GM18868 (cell line): ENCODE measurements around the gene LENG8.
A peak's percentile ranks its signal among the peaks of the same experiment; 100 is the strongest.
"Not testable (repeated sequence)": the region's sequence is repeated elsewhere in the genome, so short reads cannot be mapped to it uniquely, and the experiment has no call there.

Source experiments
- ATAC-seq: cut with Tn5 transposase; IDR thresholded peaks from one replicate; pipeline ENCODE4 v1.9.1; 2021; ENCODE audit warnings: mild to moderate bottlenecking, moderate library complexity; ENCODE audit not compliant: unreplicated experiment

LENG8 gene

GRCh38 chr19:54460230-54461005, 11.4 kb downstream of the LENG8 start:
- ATAC-seq = no peak

DNA sequence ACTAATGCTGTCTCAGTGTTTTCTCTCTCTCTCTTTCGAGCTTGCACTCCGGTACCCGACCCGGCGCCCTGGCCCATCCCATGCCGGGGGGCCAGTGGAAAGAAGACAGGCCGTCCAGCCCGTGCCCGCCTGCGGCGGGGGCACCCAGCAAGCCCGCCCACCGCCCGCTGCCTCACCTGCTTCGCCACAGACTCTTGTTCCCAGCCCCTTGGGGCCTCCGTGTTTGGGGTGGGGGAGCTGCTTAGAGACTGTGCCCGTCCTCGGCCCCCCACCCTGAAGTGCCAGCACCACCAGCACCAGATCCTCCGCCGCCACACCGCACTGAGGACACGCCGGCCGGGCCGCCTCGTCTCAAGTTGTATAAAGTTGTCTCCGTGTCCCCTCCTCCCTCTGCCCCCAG, 12.2 kb downstream of the LENG8 start:
- no peak for ATAC-seq

- no peak for ATAC-seq
Observed at GRCh38 chr19:54461613-54462012, 12.6 kb downstream of the LENG8 start.

DNA sequence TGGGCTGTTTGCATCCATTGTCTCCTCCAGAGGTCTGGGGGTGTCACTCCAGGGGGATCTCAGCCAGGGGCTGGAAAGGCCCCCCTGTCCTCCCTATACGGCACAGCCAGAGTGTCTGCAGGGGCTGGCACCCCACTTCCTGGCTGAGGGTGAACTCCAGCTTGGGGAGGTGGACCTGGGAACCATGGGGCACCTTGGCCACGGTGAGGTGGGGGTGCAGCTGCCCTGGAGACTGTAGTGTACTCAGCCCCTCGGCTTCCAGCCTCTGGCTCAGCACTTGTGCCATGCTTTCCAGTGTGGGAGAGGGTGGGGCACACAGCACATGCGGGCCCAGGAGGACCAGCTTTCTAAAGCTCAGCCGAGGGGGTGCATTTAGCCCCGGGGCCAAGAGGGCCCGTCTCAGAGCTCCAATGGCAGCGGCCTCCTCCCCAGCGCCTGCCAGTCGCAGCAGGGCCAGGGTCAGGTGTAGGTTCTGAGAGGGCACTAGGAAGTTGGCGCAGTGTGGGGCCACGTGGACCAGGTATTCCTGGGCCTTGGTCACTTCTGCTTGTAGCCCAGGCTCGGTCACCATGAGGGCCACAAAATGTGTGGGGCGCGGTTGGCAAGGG, 13.2 kb downstream of the LENG8 start:
- ATAC-seq = no peak

DNA sequence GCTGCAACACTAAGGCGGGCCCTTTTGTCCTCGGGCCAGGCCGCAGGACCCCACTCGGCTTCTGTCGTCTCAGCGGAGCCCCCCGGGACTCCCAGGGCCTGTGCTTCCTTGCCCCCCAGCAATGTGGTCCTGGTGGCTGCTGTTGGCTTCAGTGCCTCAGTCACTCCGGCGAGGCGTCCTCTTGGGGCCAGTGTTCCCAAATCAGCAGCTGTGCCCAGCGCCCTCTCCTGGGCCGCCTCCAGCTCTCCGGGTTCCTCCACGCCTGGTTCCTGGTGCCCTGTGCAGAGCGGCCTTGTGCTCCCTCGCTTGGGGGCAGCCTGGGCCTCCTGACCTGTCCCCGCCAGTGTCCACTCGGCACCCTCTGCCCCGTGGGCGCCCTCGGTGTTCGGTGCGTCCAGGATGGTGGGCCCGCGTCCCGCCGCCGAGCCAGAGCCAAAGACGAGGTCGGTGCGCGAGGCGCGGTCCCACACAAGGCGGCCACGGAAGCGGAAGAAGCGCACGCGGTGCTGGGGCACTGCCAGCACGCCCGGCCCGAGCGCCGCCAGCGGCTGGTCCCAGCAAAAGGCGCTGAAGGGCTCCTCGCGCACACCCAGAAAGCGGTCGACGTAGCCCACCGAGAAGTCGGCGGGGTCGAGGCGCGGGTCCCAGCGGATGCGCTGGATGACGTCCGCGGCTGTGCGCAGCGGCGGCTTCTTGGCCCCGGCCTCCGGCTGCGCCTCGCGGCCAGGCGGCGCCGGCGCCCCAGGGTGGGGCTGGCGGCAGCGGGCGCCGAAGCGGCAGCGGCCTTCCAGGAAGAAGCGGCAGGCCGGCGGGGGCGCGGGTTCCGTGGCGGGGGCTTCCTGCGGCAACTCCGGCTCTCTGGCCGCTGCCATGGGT, 13.9 kb downstream of the LENG8 start:
- peak; percentile 4 for ATAC-seq

DNA sequence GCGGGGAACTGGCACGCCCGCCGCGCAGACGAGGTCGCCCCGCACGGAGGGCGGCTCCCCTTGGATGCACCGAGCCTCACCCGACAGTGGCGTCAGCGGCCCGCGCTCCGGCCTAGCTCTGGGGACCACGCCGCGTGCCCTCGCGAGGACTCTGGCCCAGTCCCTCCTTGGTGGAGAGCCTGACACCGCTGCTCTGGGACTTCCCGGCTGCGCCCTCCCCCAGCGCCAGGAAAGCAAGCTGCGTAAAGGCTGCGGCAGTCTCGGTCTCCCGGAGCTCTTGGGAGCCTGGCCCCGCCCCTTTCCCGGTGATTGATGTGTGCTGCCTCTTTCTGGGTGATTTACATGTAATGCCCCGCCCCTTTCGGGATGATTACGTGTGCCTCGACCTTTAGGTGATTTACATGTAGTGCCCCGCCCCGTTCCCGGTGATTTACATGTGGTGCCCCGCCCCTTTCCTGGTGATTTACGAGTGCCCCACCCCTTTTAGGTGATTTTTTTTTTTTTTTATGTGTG, 14.6 kb downstream of the LENG8 start, which contains the start of gene LENG9:
Gene LENG9, minus strand, starts transcription at position 248 of the 513 bp plus-strand sequence. CDS start 252 bp downstream, outside the sequence.
- peak; percentile 52 for ATAC-seq

- peak; percentile 33 for ATAC-seq
Observed at GRCh38 chr19:54464044-54464629, 15.1 kb downstream of the LENG8 start.

DNA sequence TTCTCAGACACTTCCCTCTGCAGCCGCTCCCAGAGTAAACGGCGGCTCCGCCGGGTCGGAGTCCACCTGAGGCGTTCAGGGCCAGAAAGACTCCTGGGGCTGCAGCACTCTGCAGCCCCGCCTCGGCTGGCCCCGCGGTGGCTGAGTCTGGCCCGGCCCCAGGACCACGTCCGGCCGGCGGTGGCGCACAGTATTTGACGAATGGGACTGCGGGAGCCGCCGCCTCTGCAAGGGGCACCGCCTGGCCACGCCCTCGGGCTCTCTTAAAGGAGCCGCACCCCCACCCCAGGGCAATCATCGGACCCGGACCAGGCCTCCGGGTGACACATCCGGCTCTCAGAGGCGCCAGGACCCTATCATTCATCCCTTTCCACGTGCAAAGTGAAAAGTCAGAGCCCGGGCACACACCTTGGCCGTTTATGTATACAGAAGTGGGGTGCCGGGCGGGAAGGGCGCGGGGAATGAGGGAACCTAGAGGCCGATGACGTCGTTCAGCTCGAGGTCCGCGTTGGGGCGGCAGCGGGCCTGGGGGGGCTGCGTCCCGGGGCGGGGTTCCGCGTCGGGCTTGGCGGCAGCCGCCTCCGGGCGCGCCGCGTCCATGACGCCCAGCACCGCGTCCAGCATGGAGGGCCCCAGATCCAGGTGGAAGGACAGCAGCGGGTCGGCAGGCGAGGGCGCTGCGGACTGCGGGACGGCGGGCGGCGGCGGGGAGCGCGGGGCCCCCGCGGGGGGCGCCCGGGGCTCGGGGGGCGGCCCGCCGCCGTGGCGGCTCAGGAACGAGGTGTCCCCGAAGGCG, 15.8 kb downstream of the LENG8 start:
- ATAC-seq = peak; percentile 53

DNA sequence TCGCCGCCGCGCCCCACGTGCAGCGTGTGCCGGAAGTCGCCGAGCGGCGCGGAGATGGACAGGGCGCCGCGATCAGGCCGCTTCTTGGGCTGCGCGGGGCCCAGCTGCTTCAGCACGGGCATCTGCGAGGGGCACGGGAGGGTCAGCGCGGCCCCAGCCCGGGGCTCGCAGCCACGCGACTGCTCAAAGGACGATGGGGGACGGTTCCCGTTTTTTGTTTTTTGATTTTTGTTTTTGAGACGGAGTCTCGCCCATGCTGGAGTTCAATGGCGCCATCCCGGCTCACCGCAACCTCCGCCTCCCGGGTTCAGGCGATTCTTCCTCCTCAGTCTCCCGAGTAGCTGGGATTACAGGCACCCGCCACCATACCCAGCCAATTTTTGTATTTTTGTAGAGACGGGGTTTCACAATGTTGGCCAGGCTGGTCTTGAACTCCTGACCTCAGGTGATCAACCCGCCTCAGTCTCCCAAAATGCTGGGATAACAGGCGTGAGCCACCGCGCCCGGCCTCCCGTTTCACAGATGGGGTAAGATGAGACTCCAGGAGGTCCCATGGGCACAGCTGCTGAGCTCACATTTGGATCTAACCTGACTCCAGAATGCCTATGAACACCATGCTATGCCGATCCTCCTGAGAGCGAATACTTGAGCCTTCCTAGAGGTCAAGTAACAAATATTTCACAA, 16.6 kb downstream of the LENG8 start:
- ATAC-seq = no peak

DNA sequence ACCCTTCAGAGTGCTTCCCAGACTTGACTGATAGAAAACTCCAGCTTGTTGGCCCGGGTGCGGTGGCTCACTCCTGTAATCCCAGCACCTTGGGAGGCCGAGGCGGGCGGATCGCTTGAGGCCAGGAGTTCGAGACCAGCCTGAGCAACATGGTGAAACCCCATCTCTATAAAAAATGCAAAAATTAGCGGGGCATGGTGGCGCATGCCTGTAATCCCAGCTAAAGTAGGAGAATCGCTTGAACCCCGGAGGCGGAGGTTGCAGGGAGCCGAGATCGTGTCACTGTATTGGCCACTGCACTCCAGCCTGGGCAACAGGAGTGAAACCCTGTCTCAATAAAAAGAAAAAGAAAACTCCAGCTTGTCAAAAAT, 17.1 kb downstream of the LENG8 start:
- ATAC-seq = not testable (repeated sequence)

- no peak for ATAC-seq
Observed at GRCh38 chr19:54469496-54469934, 20.5 kb downstream of the LENG8 start.

- ATAC-seq = no peak
Observed at GRCh38 chr19:54470276-54470887, 21.4 kb downstream of the LENG8 start.

DNA sequence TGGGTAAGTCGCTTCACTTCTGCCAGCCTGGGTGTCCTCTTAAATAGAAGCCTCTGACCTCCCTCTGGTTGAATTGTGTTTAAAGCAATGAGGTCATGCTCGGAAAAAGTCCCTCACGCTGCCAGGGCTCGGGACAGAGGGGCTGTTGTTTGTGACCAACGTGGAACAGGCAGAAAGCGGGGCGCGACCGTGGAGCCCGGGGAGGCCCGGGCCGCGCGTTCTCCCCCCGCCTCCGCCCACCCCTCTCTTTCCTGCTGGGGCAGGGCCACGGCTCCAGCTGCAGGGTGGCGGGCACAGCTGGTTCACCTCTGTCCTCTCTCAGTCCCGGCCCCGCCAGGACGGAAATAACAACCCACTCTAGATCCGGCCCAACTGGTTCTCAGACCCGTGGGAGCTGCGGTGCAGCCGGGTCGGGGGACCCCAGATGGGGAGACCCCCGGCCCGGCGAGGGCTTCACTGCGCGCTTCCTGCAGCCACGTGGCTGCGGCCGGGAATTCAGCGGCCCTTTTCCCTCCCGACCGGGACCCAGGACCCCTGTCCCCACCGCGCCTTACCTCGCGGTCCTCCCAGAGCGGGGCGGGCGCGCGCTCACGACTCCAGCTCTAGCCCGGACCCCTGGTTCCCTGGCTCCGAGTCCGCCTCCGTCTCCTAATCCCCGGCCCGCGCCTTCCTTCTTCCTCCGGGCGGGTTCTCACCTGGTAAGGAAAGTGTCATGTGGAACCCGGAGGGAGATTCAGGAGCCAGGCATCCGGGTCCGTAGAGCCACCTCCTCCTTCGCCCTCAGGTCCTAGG, 22.2 kb downstream of the LENG8 start:
- no peak for ATAC-seq

GRCh38 chr19:54473071-54473891, 24.3 kb downstream of the LENG8 start, which contains the start of gene CDC42EP5:
TSS of gene CDC42EP5 (minus strand) at chr19:54473296. CDS start at chr19:54465547, 7,749 bp downstream.
- no peak for ATAC-seq

GRCh38 chr19:54473892-54474372, 24.9 kb downstream of the LENG8 start:
- ATAC-seq = no peak

GRCh38 chr19:54475706-54476105, 26.7 kb downstream of the LENG8 start:
- no peak for ATAC-seq

DNA sequence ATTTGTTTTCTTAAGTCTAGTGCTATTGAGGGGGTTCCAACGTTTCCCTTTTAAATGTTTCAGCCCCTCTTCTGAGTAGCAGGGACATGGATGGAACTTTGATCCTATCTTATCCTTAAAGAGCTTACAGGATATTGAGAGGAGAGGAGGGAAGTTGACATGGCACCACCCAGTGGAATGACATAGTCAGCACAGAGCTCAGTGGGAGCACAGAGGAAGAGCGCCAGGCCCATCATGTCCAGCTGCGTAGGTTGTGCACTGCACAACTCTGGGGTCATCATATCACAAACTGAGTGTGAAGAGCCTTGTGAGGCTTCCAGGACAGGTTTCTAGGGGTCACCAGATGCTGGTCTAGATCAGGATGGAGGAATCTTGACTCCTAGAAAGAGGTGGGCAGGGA, 28.7 kb downstream of the LENG8 start:
- ATAC-seq = no peak
